IMR-90 (cell line): ENCODE data around the gene MGST1. TPM values are rescaled to one million over a fixed set of nuclear protein-coding genes. Genes with fewer than 3 reads are reported as not detected.

Source experiments
- ATAC-seq: fragments of 200-7000 bp; cut with Tn5 transposase; 2 replicates; pipeline ENCODE4 v1.9.1; 2020; ENCODE audit warnings: low read depth, mild to moderate bottlenecking, moderate library complexity
- BruUV-seq: library from RNA; stranded (reverse); fragments of 400-500 nt; replicated peaks from 2 replicates; lab custom pipeline; 2021; lab: Mats Ljungman, UMichigan
- CTCF ChIA-PET: fragments of 300-600 bp; formaldehyde crosslinking; extraction: SDS; loops from one replicate; lab custom pipeline; 2021; ENCODE audit warnings: antibody characterized with exemption; lab: Yijun Ruan, JAX
- POLR2A ChIA-PET: fragments of 300-600 bp; sonication (Branson Sonifier 250); formaldehyde crosslinking; loops from one replicate; lab custom pipeline; 2022; ENCODE audit warnings: antibody characterized with exemption; ENCODE audit not compliant: unreplicated experiment; lab: Charles Lee
- DNase-seq: peaks from one replicate; pipeline ENCODE4 v3.0.0; 2013
- H2AFZ ChIP-seq: replicated peaks from 2 replicates; pipeline ENCODE3; 2013; ENCODE audit warnings: low read length, mild to moderate bottlenecking; ENCODE audit not compliant: poor library complexity
- H2AK5ac ChIP-seq: 2 replicates; pipeline ENCODE4 v1.6.1; 2013; ENCODE audit warnings: low read depth, low read length, inconsistent platforms
- H2AK9ac ChIP-seq: replicated peaks from 2 replicates; pipeline ENCODE3; 2013; ENCODE audit warnings: mild to moderate bottlenecking, low read depth, low read length, moderate library complexity; ENCODE audit not compliant: poor library complexity
- H2BK120ac ChIP-seq: 2 replicates; pipeline ENCODE4 v1.6.1; 2013; ENCODE audit warnings: low read depth, low read length, inconsistent platforms
- H2BK15ac ChIP-seq: 3 replicates; pipeline ENCODE4 v1.6.1; 2013; ENCODE audit warnings: low read depth, low read length, inconsistent platforms
- H2BK20ac ChIP-seq: 2 replicates; pipeline ENCODE4 v1.6.1; 2013; ENCODE audit warnings: low read depth, mild to moderate bottlenecking, inconsistent platforms, low read length, moderate library complexity
- H2BK5ac ChIP-seq: 2 replicates; pipeline ENCODE4 v1.6.1; 2013; ENCODE audit warnings: mild to moderate bottlenecking, low read depth, low read length, inconsistent platforms; ENCODE audit not compliant: poor library complexity, severe bottlenecking
- H3K14ac ChIP-seq: replicated peaks from 2 replicates; pipeline ENCODE4 v1.6.1; 2013; ENCODE audit warnings: low read depth, low read length, inconsistent platforms
- H3K18ac ChIP-seq: 2 replicates; pipeline ENCODE4 v1.6.1; 2013; ENCODE audit warnings: low read depth, low read length, control low read depth
- H3K23ac ChIP-seq: 2 replicates; pipeline ENCODE4 v1.6.1; 2013; ENCODE audit warnings: low read depth, low read length, inconsistent platforms
- H3K27ac ChIP-seq: 2 replicates; pipeline ENCODE4 v1.5.1; 2013; ENCODE audit warnings: mild to moderate bottlenecking, control low read depth, low read length; ENCODE audit not compliant: insufficient read depth
- H3K27me3 ChIP-seq: 2 replicates; pipeline ENCODE4 v1.6.1; 2013; ENCODE audit warnings: low read length; ENCODE audit not compliant: control insufficient read depth, insufficient read depth
- H3K36me3 ChIP-seq: 2 replicates; pipeline ENCODE4 v1.6.1; 2013; ENCODE audit warnings: low read length, mixed read lengths; ENCODE audit not compliant: control insufficient read depth, insufficient read depth
- H3K4ac ChIP-seq: 2 replicates; pipeline ENCODE4 v1.6.1; 2013; ENCODE audit warnings: low read depth, low read length, inconsistent platforms
- H3K4me1 ChIP-seq: 2 replicates; pipeline ENCODE4 v1.6.1; 2013; ENCODE audit warnings: low read length, mixed read lengths; ENCODE audit not compliant: control insufficient read depth, insufficient read depth
- H3K4me2 ChIP-seq: 2 replicates; pipeline ENCODE4 v1.6.1; 2013; ENCODE audit warnings: low read depth, mild to moderate bottlenecking, control low read depth, low read length, moderate library complexity
- H3K4me3 ChIP-seq: 2 replicates; pipeline ENCODE4 v1.5.1; 2013; ENCODE audit warnings: low read depth, mild to moderate bottlenecking, control low read depth, low read length, moderate library complexity; ENCODE audit not compliant: insufficient read depth
- H3K56ac ChIP-seq: 2 replicates; pipeline ENCODE4 v1.6.1; 2013; ENCODE audit warnings: low read length, inconsistent platforms; ENCODE audit not compliant: insufficient read depth; ENCODE audit errors: extremely low read depth
- H3K79me1 ChIP-seq, 2 experiments: 2 replicates each; pipeline ENCODE4 v1.6.1; 2013; ENCODE audit warnings: low read length in 2 of 2, inconsistent platforms in 1 of 2, low read depth in 1 of 2
- H3K9ac ChIP-seq: 2 replicates; pipeline ENCODE4 v1.6.1; 2013; ENCODE audit warnings: low read depth, low read length, control low read depth
- H3K9me1 ChIP-seq: 2 replicates; pipeline ENCODE4 v1.6.1; 2013; ENCODE audit warnings: low read length, inconsistent platforms; ENCODE audit not compliant: insufficient read depth
- H3K9me3 ChIP-seq: 2 replicates; pipeline ENCODE4 v1.6.1; 2013; ENCODE audit warnings: low read length; ENCODE audit not compliant: control insufficient read depth, insufficient read depth
- H4K20me1 ChIP-seq: 2 replicates; pipeline ENCODE4 v1.6.1; 2013; ENCODE audit warnings: low read length, inconsistent platforms; ENCODE audit not compliant: insufficient read depth
- H4K5ac ChIP-seq: 2 replicates; pipeline ENCODE4 v1.6.1; 2013; ENCODE audit warnings: mild to moderate bottlenecking, low read depth, low read length, control low read depth
- H4K8ac ChIP-seq, 2 experiments: 2 replicates each; pipeline ENCODE4 v1.6.1; 2013; ENCODE audit warnings: low read depth in 2 of 2, low read length in 2 of 2, control low read depth in 1 of 2, inconsistent platforms in 1 of 2
- H4K91ac ChIP-seq: 2 replicates; pipeline ENCODE4 v1.6.1; 2013; ENCODE audit warnings: low read depth, low read length, inconsistent platforms; ENCODE audit not compliant: insufficient read depth
- CEBPB ChIP-seq: IDR thresholded peaks from 2 replicates; pipeline ENCODE4 v1.6.1; 2012; ENCODE audit warnings: low read depth, low read length, improper control_type of control experiment
- FOS ChIP-seq: fragments of 150-350 bp; IDR thresholded peaks from 2 replicates; pipeline ENCODE4 v1.6.1; 2016; ENCODE audit warnings: low read depth, low read length
- WGBS, 2 experiments: methylation state at CpG; one replicate each; pipeline versions ENCODE4 v1.1.5 to v1.1.7; 2013; ENCODE audit warnings: missing lambda C conversion rate in 2 of 2; ENCODE audit not compliant: insufficient read length in 1 of 2; ENCODE audit errors: extremely low coverage in 2 of 2; 5-methylcytosine and 5-hydroxymethylcytosine counted together
- dilution Hi-C: fragments of 300-500 bp; cut with HindIII; formaldehyde crosslinking; loops from one replicate; pipeline ENCODE4 v1.14.3; 2018; ENCODE audit warnings: low sequenced_read_pairs; ENCODE audit not compliant: unreplicated experiment
- in situ Hi-C: fragments of 300-500 bp; cut with MboI; formaldehyde crosslinking; loops from 3 replicates; pipeline ENCODE4 v1.14.3; 2019; ENCODE audit warnings: low sequenced_read_pairs, inconsistent platforms, mixed read lengths
- intact Hi-C: fragments of 100-400 bp; cut with micrococcal nuclease; formaldehyde crosslinking; loops from 2 replicates; pipeline ENCODE4 v1.10.0; 2022
- polyA plus RNA-seq, 3 experiments: library from polyadenylated mRNA; depleted of rRNA; stranded (reverse); fragments of >200 nt; gene quantifications; 2 replicates each; pipeline ENCODE4 v1.2.3, GENCODE V29; 2012; ENCODE audit warnings: low replicate concordance in 1 of 3
- total RNA-seq: library from RNA; depleted of rRNA; stranded (reverse); fragments of >200 nt; gene quantifications from 2 replicates; pipeline ENCODE4 v1.2.3, GENCODE V29; 2012; rRNA removed

MGST1 gene
- total and polyA plus RNA-seq, 2 of the 4 experiments (the other 2 are of a cell fraction) = 105 to 280 TPM

- BruUV-seq = no TSS peak
- no peak overlapping the region for H3K4ac ChIP-seq
- no peaks in the 10 kb centered on the region for H4K20me1 ChIP-seq
These were observed 59.9 kb downstream of the MGST1 start for GRCh38 chr12:16407346-16407745.

More at GRCh38 chr12:16407346-16407745, 59.9 kb downstream of the MGST1 start:
- Histone ChIP-seq H2BK5ac (no peak overlapping the region), H3K9me3 (no peaks in the 10 kb centered on the region), H2BK15ac (no peak overlapping the region), H3K9me1 (peaks cover 2% of the 10 kb centered on the region; the same call in 1 of the 2 replicates), H2AFZ (no peak overlapping the region), H3K18ac (no peak overlapping the region), H3K27ac (no peak overlapping the region), H2BK20ac (no peak overlapping the region), H3K9ac (no peak overlapping the region), H3K27me3 (no peaks in the 10 kb centered on the region), H2AK5ac (no peak overlapping the region), H4K8ac (no peak overlapping the region), H3K36me3 (no peaks in the 10 kb centered on the region), H3K79me1 (no peaks in the 10 kb centered on the region), H2AK9ac (no peak overlapping the region), H2BK120ac (no peak overlapping the region), H3K4me3 (no peak overlapping the region), H4K5ac (no peak overlapping the region), H3K14ac (no peak overlapping the region), H3K4me2 (no peak overlapping the region), H3K4me1 (no peaks in the 10 kb centered on the region), H3K23ac (no peak overlapping the region), H4K91ac (no peak overlapping the region), H3K56ac (no peak overlapping the region)
- no peak for DNase-seq
- dilution Hi-C loops (no loop called here), intact Hi-C loops (no loop called here), in situ Hi-C loops (no loop called here)
- ATAC-seq = no peak
- CTCF ChIA-PET = interaction anchor here (0.6 kb wide), 1 partner anchor 7 kb away, joined by 6 read pairs; no protein-coding TSS in a partner anchor
- POLR2A ChIA-PET = no interaction called here
- WGBS, 2 experiments = no CpG with 5 or more reads among the region's 1 CpG
- TF ChIP-seq CEBPB (0 out of 2 replicates have a peak, but pooled peaks have one; percentile 14), FOS (no peak)

Other genes starting within 250 kb of the MGST1 start
- gene SLC15A5, start 70.0 kb upstream of the MGST1 start, total RNA-seq = not detected in 2 replicates
- not detected in 2 replicates for gene SLC15A5, start 70.0 kb upstream of the MGST1 start, polyA plus RNA-seq (2012; rRNA removed)